Tongue (tissue), 2 donors: Measurements from ENCODE around the gene FBXL16. TPM values are rescaled to one million over a fixed set of nuclear protein-coding genes. Genes with fewer than 3 reads are reported as not detected.
A peak's percentile ranks its signal among the peaks of the same experiment; 100 is the strongest.
"Not testable (repeated sequence)": the region's sequence is repeated elsewhere in the genome, so short reads cannot be mapped to it uniquely, and the experiment has no call there.

Source experiments
- DNase-seq: peaks from one replicate; pipeline ENCODE4 v3.0.0-alpha.2; 2015
- total RNA-seq: library from RNA; depleted of rRNA; stranded (reverse); fragments of >200 nt; gene quantifications from one replicate; pipeline ENCODE4 v1.2.3, GENCODE V29; 2014

The FBXL16 gene, protein sequence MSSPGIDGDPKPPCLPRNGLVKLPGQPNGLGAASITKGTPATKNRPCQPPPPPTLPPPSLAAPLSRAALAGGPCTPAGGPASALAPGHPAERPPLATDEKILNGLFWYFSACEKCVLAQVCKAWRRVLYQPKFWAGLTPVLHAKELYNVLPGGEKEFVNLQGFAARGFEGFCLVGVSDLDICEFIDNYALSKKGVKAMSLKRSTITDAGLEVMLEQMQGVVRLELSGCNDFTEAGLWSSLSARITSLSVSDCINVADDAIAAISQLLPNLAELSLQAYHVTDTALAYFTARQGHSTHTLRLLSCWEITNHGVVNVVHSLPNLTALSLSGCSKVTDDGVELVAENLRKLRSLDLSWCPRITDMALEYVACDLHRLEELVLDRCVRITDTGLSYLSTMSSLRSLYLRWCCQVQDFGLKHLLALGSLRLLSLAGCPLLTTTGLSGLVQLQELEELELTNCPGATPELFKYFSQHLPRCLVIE
- total RNA-seq: 1.3 TPM

GRCh38 chr16:705431-706188, at the start of gene FBXL16:
Gene FBXL16, minus strand, starts transcription at chr16:705801. Its CDS starts 8,396 bp downstream, at chr16:697405.
- no peak for DNase-seq

DNA sequence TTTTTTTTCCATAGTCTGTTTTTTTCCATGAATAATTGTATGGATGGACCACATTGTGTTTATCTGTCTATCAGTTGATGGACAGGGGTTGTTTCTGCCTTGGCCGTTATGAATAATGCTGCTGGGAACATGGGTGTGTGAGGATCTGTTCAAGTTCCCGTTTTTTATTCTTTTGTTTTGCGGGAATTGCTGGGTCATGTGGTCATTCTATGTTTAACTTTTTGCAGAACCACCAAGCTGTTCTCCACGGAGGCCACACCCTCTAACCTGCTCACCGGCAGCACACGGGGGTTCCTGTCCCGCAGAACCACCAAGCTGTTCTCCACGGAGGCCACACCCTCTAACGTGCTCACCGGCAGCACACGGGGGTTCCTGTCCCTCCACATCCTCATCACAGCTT, 49.1 kb upstream of the FBXL16 start:
- no peak for DNase-seq

GRCh38 chr16:754121-754607, 48.6 kb upstream of the FBXL16 start:
- DNase-seq: not testable (repeated sequence)

- no peak for DNase-seq
These were observed 46.4 kb upstream of the FBXL16 start for GRCh38 chr16:752007-752312.

DNA sequence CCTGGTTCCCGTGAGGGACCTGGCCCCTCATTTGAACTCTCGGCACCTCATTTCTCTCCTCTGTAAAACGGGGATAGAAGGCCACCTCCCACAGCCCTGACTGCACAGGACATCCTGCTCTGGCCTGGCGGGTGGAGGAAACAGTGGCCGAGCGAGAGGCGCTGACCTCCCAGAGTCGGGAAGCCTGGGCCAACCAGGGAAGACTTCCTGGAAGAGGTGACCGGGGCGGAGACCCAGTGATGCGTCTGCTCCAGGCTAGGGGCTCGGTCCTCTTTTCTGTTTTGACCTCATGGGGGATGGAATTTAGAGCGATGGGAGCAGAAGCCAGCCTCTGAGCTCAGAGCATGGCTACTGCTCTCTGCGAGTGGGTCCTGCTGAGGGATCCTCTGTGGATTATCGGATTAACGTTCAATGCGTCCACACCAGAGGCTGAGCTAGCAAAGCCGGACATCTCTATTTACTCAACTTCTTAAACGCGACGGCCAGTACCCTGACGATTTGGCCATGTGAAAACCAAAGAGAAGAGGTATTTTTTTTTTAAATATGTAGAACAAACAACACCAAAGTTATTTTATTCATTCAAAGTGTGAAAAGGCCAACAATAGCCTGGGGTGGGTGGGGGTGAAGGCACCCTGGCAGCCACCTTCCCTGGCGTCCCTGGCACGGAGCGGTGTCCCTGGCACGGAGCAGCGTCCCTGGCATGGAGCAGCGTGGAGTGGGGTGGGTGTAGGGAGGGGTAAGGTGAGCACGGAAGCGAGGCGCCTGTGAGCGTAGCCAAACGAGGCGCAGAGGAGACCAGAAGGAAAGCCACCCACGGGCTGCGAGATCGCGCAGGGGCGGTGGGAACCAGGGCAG, 45.8 kb upstream of the FBXL16 start:
- no peak for DNase-seq

DNA sequence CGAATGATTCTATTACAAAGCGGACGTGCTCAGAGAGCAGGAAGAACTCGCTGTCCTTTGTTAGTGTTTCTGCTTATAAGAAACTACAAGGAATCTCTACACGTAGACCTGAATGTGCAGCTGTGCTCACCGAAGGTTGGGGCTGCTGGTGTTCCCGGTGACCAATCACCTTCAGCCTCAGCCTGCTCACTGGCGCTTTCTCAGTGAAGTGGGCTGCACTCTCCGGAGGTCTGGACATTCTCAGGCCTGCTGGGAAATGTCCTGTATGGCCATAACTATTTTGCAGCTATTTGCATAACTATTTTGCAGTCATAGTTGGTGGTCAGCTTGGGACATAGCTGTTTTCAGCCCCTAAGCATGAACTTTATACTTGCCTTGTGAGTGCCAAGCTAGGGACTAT, 44.9 kb upstream of the FBXL16 start:
- peak; percentile 73 for DNase-seq

DNA sequence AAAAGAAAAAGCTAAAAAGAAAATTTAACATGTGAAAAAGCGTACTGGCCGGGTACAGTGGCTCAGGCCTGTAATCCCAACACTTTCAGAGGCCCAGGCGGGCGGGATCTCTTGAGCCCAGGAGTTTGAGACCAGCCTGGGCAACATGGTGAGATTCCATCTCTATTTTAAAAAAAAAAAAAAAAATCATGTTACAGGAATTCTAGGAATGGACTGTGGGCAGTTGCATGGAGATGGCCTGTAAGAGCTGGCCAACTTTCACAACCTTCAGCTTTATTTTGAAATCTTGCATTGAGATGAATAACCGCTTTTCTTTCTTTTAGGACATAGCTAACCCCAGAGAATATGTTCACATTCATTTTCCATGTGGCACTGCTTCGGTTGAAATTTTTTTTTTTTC, 43.4 kb upstream of the FBXL16 start:
- DNase-seq: no peak

DNA sequence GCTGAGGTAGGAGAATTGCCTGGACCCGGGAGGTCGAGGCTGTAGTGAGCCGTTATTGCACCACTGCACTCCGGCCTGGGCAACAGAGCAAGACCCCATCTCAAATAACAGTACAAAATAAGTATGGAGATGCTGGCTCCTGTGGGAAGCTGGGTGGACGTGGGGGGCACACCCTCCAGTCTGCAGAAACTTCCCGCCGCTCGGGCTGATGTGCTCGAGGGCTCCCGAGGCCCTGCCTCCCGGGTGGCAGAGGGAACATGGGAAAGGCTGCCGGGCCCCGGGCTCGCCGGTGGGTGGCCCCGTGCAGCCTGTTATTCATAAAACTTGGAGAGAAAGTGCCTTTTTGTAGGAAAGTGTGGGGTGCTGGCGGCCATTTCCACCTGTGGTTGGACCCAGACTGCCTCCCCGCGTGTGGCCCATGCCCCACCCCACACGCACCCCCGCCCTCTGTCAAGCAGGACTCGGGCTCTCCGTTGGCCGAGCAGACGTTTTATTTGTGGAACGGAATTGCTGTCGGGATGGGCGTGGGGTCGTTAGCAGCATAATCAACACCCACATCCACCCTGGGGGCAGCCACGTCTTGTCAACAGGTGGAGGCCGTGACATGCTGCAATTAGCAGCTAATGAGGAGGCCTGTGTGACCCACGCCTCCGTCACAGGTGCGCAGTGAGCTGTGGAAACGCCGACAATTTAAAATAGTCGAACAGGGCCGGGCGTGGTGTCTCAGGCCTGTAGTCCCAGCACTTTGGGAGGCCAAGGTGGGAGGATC, 42.6 kb upstream of the FBXL16 start:
- no peak for DNase-seq

GRCh38 chr16:746637-747036, 41.0 kb upstream of the FBXL16 start:
- no peak for DNase-seq

- DNase-seq: no peak
These were observed 40.1 kb upstream of the FBXL16 start for GRCh38 chr16:745739-746138.

DNA sequence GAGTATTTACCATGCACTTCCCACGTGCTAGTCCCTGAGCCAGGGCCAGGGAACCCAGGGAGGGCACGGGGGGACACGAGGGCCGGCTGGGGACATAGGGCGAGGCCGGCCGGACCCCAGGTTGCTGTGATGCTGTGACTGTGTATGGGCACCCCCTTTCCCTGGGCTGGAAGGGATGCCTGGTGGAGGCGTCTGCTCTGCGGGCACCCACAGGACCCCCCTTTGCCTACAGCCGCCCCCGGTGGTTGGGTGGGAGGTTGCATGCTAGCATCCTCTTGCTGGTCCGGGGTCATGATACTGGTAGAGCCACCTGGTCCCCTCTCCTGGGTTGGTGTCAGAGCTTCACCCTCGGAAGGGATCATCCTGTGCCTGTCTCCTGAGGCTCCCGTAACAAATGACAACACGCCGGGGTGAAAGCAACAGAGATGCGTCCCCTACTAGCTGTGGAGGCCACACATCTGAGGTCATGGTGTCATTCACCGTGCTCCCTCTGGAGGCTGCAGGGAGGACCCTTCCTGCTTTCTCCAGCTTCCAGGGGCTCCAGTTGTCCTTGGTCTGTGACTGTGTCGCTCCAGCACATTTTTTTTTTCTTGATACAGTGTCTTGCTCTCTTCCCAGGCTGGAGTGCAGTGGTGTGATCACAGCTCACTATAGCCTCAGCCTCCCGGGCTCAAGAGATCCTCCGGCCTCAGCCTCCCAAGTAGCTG, 38.3 kb upstream of the FBXL16 start:
- no peak for DNase-seq

GRCh38 chr16:742894-743293, 37.3 kb upstream of the FBXL16 start:
- DNase-seq: not testable (repeated sequence)

DNA sequence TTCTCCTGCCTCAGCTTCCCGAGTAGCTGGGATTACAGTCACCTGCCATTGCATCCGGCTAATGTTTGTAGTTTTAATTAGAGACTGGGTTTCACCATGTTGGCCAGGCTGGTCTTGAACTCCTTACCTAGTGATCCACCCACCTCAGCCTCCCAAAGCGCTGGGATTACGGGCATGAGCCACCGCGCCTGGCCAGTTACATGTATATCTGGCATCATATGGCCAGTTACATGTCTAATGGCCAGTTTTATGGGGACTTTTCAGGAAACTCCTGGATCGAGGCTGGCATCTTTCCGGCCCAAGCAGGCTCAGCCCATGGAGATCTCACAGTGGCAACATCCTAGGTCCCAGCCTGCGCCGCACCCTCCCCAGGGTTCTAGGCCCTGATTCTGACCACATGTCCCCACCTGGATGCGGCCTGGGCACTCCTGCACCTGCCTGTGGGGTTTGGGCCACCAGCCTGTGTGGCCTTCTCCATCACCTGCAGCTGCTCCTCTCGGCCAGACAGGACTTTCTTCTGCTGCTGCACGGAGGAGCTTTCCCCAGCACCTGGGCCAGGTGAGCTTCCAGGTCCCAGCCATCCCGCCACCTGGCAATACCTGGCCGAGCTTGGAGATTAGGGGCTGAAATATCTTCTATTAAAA, 36.5 kb upstream of the FBXL16 start:
- no peak for DNase-seq

- peak; percentile 94 for DNase-seq
These were observed 35.3 kb upstream of the FBXL16 start, which contains the start of gene CIAO3 for GRCh38 chr16:740764-741505. Gene CIAO3, minus strand, starts transcription at chr16:740997. Its CDS starts 12 bp downstream, at chr16:740985.

DNA sequence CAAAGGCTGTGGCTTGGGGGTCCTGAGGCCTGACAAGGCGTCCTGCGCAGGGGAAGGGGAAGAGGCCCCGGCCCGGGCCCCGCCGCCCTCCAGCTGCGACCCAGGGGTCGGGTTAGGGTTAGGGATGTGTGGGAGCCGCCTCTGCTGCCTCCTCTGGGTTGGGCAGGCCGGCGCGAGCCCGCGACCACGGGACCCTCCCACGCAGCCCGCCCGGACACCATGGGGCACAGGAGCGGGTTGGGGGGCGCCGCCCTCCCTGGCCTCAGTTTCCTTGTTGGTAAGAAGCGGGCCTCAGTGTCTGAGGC, 34.8 kb upstream of the FBXL16 start:
- DNase-seq: no peak

GRCh38 chr16:739560-740458, 34.2 kb upstream of the FBXL16 start:
- no peak for DNase-seq

- DNase-seq: no peak
These were observed 31.4 kb upstream of the FBXL16 start for GRCh38 chr16:736936-737481.

DNA sequence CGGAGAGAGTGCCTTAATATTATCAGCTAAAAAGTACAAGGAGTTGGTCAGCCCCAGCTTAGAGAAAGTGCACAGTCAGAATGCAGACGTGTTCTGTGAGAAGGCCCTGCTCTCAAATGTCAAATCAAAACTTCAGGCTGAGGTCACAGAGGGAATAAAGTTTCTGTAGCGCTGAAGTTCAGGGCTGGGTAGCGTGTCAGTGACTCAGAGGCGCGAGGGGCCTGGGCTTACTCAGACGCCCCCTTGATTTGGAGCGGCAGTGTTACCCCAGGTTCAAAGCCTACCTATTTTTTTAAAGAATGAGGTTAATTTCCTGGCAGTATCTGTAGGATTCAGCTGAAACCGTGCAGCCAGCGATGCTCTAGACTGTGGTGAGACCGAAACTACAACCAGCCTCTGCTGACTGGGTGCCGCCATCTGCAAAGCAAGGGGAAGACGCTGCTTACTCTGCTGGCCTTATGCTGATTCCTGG, 30.4 kb upstream of the FBXL16 start:
- no peak for DNase-seq
